T1000 (cell line): ENCODE data around the gene ZIC5.

Experiments used
- DNase-seq: peaks from one replicate; lab custom pipeline; 2025; ENCODE audit warnings: mixed read lengths; lab: John Stamatoyannopoulos, UW

Gene ZIC5

DNA sequence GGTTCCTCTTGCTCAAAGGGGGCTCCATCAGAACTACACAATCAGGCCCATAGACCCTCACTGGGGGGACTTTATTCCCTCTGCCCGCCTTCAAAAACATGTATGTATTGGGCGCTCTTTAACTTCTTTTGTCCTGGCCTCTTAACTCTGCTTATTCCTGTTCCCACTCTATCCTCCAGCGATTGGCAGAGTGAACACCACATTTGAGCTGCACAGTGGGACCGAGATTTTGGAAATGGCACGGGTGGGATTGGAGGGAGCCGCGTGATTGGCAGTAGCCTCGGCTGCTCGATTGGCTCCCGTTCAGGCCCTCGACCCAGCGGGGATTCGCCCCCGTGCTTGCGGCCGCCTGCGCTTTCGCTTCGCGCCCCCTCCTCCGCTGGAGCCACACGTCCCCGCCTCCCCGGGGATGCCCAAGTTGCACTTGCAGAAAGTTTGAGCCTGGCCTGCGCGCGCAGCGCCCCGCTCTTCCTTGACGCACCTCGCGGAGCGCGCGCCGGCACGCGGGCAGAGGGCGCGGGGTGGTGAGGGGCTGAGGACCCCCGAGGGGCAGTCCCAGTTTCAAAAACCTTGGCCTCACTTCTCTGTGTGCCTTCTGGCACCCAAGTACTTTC, at the start of gene ZIC5:
ZIC5 (minus strand) TSS at position 192 of the 614 bp plus-strand sequence; CDS start at position 28, 164 bp downstream.
- no peak for DNase-seq

- DNase-seq, result no peak
Observed at GRCh38 chr13:100019780-100020356, 48.3 kb upstream of the ZIC5 start.

DNA sequence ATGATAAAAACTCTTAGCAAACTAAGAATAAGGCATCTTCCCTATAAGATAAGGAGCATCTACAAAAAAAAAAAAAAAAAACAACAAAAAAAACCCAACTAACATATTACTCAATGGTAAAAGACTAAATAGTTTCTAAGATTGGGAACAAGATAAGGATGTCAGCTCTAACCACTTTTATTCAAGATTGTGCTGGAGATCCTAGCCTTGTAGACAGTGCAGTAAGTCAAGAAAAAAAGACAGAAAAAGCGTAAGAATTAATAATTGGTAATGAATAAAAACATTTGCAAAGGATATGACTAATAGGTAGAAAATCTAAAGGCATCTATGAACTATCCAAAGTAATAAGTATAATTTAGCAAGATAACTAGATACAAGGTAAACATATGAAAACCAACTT, 43.1 kb upstream of the ZIC5 start:
- no peak for DNase-seq

DNA sequence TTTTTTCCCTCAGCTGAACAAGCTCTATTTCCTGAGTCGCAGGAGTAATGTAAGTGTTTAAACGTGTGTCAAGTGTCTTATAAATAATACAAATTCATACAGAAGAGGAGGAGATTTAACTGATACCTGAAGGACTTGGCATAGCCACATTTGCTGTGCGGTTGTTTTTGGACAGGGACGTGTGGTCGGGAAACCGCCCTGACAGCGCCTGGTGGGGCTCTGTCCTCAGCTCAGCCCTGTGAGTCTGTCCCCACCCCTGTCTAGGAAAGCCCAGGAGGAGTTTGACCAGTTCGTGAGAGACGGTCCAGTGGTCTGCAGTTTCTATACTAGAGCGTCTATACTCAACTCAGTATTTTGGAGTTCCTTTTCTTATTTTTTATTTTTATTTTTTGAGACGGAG, 26.7 kb upstream of the ZIC5 start:
- DNase-seq, result no peak

- no peak for DNase-seq
Observed at GRCh38 chr13:99997702-99998214, 26.2 kb upstream of the ZIC5 start.

DNA sequence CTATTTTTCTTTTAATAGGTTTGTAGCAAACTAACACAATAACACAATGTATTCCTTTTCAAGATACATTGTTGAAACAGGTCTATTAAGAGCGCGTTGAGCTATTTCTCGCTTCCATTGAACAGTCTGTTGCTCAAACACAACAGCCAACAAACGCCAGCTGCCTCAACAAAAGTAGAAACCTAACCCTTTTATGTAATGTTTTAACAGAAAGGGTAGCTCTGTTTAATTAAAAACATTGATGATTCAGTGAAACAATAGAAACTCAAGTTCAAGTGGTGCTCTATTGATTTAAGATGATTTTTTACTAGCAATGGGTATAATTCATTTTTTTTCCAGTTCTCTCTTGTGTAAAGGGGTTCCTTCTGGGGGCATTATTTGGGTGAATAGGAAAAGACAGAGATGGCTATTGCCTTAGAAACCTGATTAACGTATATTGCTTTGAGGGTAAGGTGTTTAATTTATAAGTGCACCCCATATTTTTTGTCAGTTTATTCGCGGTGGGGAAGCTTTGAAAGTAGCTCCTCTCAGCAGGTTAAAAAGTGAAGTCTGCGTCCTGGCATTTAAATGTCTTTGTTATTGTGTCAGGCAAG, 24.9 kb upstream of the ZIC5 start:
- DNase-seq, result no peak

GRCh38 chr13:99995589-99996380, 24.2 kb upstream of the ZIC5 start:
- no peak for DNase-seq

DNA sequence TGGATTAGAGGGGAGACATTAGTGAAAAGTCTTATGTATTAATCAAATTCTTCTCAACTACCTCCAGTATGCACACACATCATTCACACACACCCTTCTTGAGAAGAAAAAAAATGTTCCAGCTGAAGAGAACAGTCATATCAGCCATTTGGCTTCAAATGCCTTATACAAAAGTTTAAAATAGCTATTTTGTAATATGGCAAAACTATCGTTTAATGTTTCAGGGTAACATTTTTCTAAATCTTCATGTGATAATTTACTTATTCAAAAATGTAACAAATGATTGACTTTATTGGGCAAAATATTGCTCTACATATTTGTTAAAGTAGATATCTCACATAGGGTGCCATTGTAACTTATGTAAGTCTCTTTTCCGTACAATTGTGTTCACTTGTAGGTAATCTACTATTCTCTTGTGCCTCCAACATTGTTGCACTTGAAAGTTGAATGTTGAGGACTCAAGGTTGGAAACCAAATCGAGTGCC, 23.6 kb upstream of the ZIC5 start:
- DNase-seq, result no peak

DNA sequence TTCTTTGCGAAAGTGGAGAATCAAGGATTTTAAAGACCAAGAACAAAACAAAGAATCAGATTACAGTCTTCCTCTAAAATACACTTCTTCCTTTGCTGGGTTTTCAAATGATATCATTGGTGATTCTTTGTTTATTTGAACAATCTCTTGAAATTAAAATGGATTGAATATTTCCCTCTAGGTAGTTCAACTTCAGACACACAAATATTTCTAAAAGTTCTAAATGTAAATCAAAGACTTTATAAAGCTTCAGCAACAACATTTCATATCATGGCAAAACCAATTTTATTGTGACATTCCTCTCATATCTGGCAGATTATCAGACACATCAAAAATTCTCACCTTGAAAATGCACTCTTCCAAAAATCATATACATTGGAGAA, 23.1 kb upstream of the ZIC5 start:
- DNase-seq, result no peak

DNA sequence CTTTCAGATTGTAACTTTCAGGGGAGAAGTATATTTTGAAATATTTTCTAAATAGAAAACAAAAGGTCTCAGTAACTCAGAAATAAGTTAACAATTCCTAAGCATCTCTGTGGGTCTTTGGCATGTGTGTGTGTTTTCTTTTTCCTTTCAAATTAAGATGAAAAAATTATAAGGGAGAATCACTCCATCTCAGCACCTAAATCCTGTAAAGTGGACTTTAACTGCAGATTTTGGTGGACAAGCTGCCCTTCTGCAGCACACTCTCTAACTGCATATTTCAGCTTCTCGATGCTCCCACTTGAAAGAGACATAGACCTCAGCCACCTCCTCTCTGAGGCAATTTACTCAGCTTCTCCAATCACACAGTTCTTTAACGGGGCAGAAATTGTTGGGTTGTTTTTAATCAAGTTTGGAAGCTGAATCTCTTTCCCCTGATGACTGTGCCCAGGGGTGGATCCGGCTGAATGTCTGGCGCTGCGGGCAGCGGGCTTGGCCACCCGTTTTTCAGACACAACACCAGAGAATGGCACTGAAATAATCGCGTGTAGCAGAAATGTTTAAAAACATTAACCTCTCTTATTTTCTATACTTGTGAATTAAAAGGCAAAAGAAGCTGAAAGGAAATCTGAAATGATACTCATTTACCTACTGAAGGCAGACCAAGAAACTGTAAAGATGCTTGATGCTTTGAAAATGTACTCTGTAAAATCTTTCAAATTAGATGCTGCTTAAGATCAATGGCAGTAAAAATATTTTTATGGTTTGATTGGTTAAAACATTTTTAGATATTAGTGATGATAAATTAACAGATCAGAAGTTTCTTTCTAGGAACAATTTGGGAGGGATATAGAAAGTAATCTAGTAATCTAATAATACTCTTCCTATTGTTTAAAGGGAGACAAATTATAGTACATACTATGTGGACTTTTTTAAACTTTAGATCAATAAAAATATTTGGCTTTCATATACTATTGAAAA, 22.4 kb upstream of the ZIC5 start:
- no peak for DNase-seq

DNA sequence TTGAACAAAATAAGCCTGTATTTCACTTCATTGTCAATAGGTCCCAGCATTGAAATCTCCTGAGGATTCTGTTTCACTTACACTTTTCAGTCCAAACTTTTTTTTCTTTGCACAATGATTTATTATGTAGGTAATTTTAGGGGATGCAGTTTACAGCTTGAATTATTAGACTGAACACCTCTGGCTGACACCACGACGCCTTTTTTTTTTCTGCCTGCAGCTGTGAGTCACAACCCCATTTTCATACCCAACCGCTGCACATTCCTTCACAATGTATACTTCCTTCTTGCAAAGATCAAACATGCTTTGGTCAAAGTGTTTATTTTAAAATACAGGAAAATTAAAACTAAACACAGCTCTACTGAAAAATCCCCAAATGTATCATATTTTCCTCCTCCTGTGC, 21.4 kb upstream of the ZIC5 start:
- no peak for DNase-seq

- DNase-seq, result no peak
Observed at GRCh38 chr13:99991828-99992775, 20.5 kb upstream of the ZIC5 start.

- DNase-seq, result no peak
Observed at GRCh38 chr13:99991013-99991827, 19.7 kb upstream of the ZIC5 start.

- no peak for DNase-seq
Observed at GRCh38 chr13:99990126-99990977, 18.8 kb upstream of the ZIC5 start.

DNA sequence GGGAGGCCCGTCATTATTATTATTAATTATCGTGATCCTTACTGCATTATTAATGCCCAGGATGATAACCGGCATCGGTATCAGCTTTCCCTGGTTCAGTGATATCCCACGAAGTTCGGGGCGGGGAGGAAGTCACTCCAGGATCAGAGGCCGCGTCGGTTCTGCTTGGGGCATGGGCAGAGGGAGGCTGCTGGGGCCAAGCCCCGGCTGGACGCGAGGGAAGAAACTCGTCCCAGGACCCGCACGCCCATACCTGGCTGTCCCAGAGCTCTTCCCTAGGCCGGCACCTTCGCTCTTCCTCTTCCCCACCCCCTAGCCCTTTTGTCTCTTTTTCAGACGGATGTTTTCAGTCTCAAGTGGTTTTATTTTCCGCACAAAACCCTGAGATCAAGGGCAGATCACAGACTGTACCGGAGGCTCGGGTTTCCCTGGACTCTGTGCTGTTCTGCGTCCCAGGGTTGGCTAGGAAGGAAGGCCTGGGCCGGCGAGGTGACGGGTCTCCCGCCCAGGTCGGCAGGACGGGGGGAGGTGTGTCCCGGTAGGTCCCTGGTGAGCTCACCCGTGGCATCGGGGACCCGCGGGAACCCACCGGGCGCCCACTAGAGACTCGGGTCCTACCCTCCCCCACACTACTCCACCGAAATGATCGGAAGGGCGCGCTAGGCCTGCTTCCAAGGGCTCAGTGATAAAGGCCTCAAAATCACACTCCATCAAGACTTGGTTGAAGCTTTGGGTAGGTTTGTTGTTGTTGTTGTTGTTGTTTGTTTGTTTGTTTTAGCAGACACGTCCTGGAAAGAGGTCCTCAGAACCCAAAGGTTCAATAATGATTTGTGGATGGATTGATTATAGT, 17.9 kb upstream of the ZIC5 start:
- DNase-seq, result no peak

DNA sequence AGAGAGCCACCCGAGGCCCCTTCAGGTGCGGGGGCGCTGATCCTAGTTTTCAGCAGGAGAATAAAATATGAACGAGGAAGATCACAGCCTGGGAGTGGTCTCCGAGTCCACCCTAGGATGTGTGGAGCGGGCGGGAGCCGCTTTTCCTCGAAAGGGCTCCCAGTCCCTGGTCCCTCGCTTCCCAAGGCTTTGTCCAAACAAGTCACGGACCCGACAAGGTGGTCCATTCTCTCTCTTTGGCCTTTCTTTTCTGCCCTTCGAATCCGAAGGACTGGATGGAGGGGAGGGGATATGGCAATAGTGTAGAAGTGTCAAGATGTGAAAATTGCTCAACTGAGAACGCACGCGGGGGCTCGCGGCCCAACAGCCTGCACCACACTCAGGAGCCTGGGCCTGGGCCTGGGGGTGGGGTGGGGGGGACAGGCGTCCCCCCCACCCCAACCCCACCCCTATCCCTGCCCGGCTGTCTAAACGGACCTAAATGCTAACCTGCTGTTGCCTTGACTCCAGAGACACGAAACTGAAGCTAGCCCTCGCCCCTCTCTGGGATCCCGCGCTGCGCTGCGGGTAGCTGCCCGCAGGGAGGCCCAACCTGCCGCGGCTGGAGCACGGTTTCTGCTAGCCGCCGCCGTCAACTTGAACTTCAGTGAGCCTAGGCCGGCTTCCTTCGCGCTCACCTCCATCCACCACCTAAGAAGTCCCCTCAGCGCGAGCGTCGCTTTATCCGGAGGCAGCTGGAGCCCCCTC, 17.1 kb upstream of the ZIC5 start:
- no peak for DNase-seq
